Ureter (tissue), 1 donor: ENCODE measurements around the gene PHTF1. TPM values are rescaled to one million over a fixed set of nuclear protein-coding genes. Genes with fewer than 3 reads are reported as not detected.

Source experiments
- DNase-seq: peaks from one replicate; pipeline ENCODE4 v3.0.0-alpha.2; 2020; ENCODE audit warnings: low spot score
- total RNA-seq: library from RNA; stranded (reverse); gene quantifications from one replicate; pipeline ENCODE4 v1.2.4, GENCODE V29; 2023
- donor health status: DM: yes; HTN: yes; CAD: no.

The PHTF1 gene
- total RNA-seq, 1 donor from 2014 or later: 11.0 TPM

- DNase-seq: no peak
These were observed 94.2 kb downstream of the PHTF1 start for GRCh38 chr1:113665071-113665470.

GRCh38 chr1:113663165-113663951 lies 95.9 kb downstream of the PHTF1 start:
- DNase-seq: no peak

- DNase-seq: no peak
These were observed 97.2 kb downstream of the PHTF1 start for GRCh38 chr1:113662101-113662500.

- no peak for DNase-seq
These were observed 99.2 kb downstream of the PHTF1 start for GRCh38 chr1:113660088-113660487.

GRCh38 chr1:113659556-113659955 lies 99.7 kb downstream of the PHTF1 start:
- no peak for DNase-seq

GRCh38 chr1:113659035-113659434 lies 100.3 kb downstream of the PHTF1 start:
- no peak for DNase-seq

GRCh38 chr1:113657556-113658063 lies 101.7 kb downstream of the PHTF1 start:
- no peak for DNase-seq

GRCh38 chr1:113657126-113657525 lies 102.2 kb downstream of the PHTF1 start:
- DNase-seq: no peak

- no peak for DNase-seq
These were observed 104.4 kb downstream of the PHTF1 start for GRCh38 chr1:113654883-113655282.

GRCh38 chr1:113653741-113654140 lies 105.5 kb downstream of the PHTF1 start:
- no peak for DNase-seq

- DNase-seq: no peak
These were observed 106.5 kb downstream of the PHTF1 start for GRCh38 chr1:113652771-113653170.

GRCh38 chr1:113648478-113648877 lies 110.8 kb downstream of the PHTF1 start:
- no peak for DNase-seq

- no peak for DNase-seq
These were observed 112.1 kb downstream of the PHTF1 start for GRCh38 chr1:113647164-113647563.

Other genes starting within 250 kb of the PHTF1 start
- gene RSBN1, start 53.0 kb upstream of the PHTF1 start, total RNA-seq: 25.8 TPM
- 5.2 TPM for gene PTPN22, start 112.2 kb upstream of the PHTF1 start, total RNA-seq
- gene BCL2L15, start 128.1 kb upstream of the PHTF1 start, total RNA-seq: 8.0 TPM
- 31.6 TPM for gene AP4B1, start 145.3 kb upstream of the PHTF1 start, total RNA-seq
- gene DCLRE1B, start 145.8 kb upstream of the PHTF1 start, total RNA-seq: 5.3 TPM
- 73.2 TPM for gene HIPK1, start 169.8 kb upstream of the PHTF1 start, total RNA-seq
- 43.5 TPM for gene OLFML3, start 220.0 kb upstream of the PHTF1 start, total RNA-seq